ENCODE data around the gene SCGB1C2.
"Not testable (repeated sequence)": the region's sequence is repeated elsewhere in the genome, so short reads cannot be mapped to it uniquely, and the experiment has no call there.

SCGB1C2 gene

GRCh38 chr17:149231-149630, 11.9 kb downstream of the SCGB1C2 start:
- no peak for DNase-seq

DNA sequence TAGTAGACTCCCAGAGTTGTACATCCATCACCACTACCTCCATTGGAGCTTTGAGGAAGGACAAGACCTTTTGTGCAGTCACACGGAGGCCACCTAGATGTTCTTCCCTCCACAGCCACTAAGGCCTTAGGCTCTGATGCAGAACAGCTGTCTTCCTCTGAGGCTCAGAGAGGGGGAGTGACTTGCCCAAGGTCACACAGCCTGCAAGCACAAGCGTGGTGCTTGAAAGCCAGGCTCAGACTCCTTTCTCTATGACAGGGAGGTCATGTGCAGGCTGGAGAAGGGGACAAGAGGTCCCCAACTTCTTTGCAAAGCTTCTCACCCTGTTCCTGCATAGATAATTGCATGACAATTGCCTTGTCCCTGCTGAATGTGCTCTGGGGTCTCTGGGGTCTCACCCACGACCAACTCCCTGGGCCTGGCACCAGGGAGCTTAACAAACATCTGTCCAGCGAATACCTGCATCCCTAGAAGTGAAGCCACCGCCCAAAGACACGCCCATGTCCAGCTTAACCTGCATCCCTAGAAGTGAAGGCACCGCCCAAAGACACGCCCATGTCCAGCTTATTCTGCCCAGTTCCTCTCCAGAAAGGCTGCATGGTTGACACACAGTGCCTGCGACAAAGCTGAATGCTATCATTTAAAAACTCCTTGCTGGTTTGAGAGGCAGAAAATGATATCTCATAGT, 12.7 kb downstream of the SCGB1C2 start:
- no peak for DNase-seq

DNA sequence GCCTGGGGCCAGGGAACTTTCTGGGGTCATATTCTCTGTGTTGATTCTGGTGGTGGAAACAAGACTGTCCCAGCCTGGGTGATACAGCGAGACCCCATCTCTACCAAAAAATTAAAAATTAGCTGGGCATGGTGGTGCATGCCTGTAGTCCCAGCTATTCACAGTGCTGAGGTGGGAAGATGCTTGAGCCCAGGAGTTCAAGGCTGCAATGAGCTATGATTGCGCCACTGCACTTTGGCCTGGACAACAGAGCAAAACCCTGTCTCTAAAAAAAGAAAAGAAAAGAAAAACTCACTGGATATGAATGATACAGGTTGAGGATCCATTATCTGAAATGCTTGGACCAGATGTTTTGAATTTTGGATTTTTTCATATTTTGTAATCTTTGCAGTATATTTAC, 13.6 kb downstream of the SCGB1C2 start:
- DNase-seq = no peak

DNA sequence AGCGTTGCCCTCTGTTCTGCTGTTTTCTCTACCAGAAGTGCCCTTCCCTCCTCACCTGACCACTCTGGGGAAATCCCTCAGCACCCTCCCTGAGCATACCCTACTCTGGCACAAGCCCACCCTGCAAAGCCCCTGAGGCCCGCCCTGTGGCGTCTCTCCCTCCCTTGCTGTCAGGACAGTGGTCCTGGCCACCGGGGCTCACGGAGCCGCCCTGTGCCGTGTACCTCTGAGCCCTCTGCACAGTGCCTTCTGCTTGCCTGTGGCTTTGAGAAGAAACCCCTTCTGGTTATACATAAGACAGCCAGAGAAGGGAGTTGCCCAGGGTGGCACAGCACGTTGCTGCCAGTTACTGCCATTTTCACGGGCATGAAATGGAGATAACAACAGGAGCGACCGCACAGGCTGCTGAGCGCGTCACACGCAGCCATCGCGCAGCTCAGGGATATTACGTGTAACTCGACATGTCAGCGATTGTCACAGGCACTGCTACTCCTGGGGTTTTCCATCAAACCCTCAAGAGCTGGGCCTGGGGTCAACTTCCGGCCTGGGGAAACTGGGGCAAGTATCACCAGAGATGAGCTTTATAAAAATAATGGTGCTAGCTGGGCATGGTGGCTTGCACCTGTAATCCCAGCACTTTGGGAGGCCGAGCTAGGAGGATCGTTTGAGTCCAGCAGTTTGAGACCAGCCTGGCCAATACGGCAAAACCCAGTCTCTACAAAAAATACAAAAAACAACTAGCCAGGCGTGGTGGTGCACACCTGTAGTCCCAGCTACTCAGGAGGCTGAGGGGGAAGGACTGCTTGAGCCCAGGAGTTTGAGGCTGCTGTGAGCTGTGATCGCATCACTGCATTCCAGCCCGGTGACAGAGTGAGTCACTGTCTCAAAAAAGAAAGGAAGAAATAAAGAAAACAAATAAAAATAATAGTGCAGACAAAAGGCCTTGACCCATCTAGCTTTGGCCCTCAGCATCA, 14.8 kb downstream of the SCGB1C2 start:
- no peak for DNase-seq

DNA sequence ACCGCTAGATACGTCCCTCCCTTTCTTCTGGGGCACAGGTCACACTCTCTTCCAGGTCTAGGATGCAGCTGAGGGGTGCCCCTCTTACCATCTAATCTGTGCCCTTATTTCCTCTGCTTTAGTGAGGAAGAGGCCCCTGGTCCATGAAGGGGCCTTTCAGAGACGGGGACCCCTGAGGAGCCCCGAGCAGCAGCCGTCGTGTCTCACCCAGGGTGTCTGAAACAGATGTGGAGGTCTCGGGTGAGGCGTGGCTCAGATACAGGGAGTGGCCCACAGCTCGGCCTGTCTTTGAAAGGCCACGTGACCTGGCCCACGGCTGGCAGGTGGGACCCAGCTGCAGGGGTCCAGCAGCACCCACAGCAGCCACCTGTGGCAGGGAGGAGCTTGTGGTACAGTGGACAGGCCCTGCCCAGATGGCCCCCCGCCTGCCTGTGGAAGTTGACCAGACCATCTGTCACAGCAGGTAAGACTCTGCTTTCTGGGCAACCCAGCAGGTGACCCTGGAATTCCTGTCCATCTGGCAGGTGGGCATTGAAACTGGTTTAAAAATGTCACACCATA, 15.6 kb downstream of the SCGB1C2 start:
- DNase-seq = no peak

DNA sequence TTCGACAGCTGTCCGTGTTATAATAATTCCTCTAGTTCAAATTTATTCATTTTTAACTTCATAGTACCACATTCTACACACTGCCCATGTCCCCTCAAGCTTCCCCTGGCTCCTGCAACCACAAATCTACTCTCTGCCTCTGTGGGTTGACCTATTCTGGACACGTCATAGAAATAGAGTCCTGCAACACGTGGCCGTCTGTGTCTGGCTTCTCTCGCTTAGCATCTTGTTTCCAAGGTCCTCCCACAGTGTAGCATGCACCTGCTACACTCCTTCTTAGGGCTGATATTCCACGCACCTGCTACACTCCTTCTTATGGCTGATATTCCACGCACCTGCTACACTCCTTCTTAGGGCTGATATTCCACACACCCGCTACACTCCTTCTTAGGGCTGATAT, 16.5 kb downstream of the SCGB1C2 start:
- DNase-seq = no peak

GRCh38 chr17:155576-155975, 18.2 kb downstream of the SCGB1C2 start:
- DNase-seq = no peak

GRCh38 chr17:156094-156621, 18.8 kb downstream of the SCGB1C2 start:
- no peak for DNase-seq

- DNase-seq = no peak
These were observed 19.6 kb downstream of the SCGB1C2 start for GRCh38 chr17:156946-157345.

- no peak for DNase-seq
These were observed 20.5 kb downstream of the SCGB1C2 start for GRCh38 chr17:157901-158300.

- no peak for DNase-seq
These were observed 21.0 kb downstream of the SCGB1C2 start for GRCh38 chr17:158379-158778.

DNA sequence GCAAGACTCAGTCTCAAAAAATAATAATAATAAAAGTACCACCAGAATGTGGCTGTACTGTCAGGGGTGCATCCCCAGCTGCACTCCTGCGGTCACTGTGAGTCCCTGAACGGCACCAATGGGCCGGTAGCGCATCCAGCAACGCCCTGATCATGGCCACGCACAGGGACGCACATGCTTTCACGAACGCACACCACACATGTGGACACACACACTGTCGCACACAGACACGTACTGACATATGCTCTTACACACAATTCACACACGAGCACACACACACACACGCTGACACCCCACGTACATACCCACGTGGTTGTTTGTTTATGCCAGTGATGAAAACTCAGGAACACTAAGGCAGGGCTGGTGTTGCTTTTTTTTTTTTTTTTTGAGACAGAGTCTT, 22.2 kb downstream of the SCGB1C2 start:
- DNase-seq = no peak

DNA sequence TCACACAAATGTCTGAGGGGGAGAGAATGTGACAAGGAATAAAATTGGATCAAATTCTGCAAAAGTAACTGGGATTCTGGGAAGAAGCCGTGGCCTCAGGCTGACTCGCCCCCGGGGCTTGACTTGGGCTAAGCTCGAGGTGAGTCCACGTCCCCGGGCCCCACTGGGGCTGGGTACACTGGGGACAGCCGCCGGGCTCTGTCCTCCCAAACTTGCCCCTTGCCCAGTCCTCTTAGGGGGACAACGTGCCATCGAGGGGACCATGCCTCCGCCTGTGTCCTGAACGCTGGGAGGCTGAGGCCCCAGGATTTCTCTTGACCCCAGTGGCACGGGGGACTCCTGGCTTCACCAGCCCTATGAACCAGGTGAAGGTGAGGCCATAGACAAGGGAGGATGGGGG, 23.0 kb downstream of the SCGB1C2 start:
- no peak for DNase-seq

GRCh38 chr17:161481-161880, 24.1 kb downstream of the SCGB1C2 start:
- no peak for DNase-seq

GRCh38 chr17:162689-163088, 25.3 kb downstream of the SCGB1C2 start:
- DNase-seq = no peak

DNA sequence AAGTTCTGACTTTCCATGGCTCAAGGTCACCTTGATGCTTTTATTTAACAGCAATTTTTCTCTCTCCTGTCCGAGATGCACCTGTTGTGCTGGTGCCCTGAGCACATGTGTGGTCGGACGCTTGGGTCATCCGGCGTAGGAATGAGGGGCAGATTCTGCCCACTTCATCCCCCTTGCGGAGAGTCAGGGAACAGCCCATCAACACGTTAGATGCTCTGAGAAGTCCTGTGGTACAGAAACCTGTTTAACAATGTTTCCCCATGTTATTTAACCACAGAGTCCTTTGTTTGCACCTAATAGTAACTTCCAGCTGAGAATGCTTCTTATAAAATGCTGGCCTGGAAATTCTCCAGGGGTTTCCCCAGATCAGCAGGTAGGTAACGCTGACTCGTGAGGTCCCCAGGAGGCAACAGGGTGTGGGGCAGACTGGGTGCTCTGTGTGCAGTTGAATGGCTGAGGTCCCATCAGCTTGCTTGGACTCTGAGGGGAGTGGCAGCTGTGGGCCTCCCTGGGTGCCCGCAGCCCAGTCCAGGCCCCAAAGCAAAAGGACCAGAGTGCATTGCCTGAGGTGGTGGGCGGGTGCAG, 26.2 kb downstream of the SCGB1C2 start:
- no peak for DNase-seq

GRCh38 chr17:164303-165235, 27.2 kb downstream of the SCGB1C2 start:
- DNase-seq = no peak

GRCh38 chr17:165939-166338, 28.6 kb downstream of the SCGB1C2 start:
- no peak for DNase-seq

GRCh38 chr17:168614-169013, 31.2 kb downstream of the SCGB1C2 start:
- DNase-seq = not testable (repeated sequence)

- DNase-seq = no peak
These were observed 32.8 kb downstream of the SCGB1C2 start for GRCh38 chr17:170130-170670.

GRCh38 chr17:171871-172270, 34.5 kb downstream of the SCGB1C2 start:
- no peak for DNase-seq

- DNase-seq = no peak
These were observed 35.0 kb downstream of the SCGB1C2 start for GRCh38 chr17:172401-172800.

Data from NCI-H1436 treated with DMSO at 0.1 percent for 48 hours (cell line).